ENCODE measurements around the gene PPP1CB.

The PPP1CB gene

DNA sequence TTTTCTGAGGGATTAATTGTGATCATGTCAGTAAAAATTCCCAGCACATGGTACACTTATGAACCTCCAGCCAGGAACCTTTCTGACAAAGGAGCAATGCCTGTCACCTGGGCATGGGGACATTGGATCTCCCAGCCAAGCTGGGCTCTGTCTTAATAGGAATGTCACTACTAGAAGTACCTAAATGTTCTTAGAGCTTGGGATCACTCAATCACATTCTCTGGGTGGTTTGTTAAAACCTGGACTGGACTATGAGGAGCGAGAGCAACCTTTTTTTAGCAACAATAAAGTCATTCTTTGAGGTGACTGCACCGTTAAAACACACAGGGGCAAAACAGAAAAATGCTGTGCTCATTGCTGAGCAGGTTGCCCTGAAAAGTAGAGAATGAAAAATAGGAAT, 6.4 kb upstream of the PPP1CB start:
- DNase-seq (ENCODE audit: low read depth, low spot score), result no peak

- no peak for DNase-seq (ENCODE audit: low read depth, low spot score)
Measured at GRCh38 chr2:28745876-28746275, 5.8 kb upstream of the PPP1CB start.

GRCh38 chr2:28746429-28747111, 5.1 kb upstream of the PPP1CB start:
- no peak for DNase-seq (ENCODE audit: low read depth, low spot score)

GRCh38 chr2:28747714-28748113, 3.9 kb upstream of the PPP1CB start:
- DNase-seq (ENCODE audit: low read depth, low spot score), result no peak

GRCh38 chr2:28748176-28748575, 3.5 kb upstream of the PPP1CB start:
- DNase-seq (ENCODE audit: low read depth, low spot score), result no peak

DNA sequence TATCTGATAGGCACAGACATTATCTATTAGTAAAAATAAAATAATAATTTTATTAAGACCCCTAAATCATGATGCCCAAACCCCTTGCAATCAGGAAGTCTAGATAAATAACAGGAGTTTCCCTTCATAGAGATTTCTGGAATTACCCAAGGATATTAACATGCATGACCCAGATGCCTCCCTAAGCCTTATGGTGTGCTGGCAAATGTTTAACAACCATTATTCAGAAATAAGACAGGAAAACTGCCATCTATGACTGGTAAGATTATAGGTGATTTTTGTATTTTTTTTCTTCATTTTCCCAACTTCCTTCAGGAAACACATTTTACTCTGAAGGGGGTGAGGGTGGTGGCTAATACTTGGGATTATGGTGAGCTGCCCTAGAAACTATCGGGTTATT, 2.7 kb upstream of the PPP1CB start:
- no peak for DNase-seq (ENCODE audit: low read depth, low spot score)

DNA sequence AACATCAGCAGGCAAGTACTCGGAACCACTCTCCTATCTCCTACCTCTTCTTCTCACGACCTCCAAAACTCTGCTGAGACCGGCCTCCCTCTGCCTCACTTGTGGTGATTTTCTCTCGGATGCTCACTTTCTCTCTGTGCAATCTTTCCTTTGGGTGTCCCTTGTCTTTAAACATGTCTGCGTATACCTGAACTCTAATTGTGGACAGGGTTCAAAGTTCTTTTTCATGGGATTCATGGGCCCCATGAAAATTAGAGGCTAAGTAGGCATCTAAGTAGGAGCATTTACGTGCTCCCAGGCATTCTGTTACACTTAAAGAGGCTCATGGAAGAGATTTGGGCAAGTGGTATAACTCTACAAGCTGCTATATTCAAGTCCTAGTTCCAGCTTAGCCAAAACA, 2.1 kb upstream of the PPP1CB start:
- DNase-seq (ENCODE audit: low read depth, low spot score), result no peak

GRCh38 chr2:28750316-28751251, 1.0 kb upstream of the PPP1CB start:
- peak; percentile 11 for DNase-seq (ENCODE audit: low read depth, low spot score)

DNA sequence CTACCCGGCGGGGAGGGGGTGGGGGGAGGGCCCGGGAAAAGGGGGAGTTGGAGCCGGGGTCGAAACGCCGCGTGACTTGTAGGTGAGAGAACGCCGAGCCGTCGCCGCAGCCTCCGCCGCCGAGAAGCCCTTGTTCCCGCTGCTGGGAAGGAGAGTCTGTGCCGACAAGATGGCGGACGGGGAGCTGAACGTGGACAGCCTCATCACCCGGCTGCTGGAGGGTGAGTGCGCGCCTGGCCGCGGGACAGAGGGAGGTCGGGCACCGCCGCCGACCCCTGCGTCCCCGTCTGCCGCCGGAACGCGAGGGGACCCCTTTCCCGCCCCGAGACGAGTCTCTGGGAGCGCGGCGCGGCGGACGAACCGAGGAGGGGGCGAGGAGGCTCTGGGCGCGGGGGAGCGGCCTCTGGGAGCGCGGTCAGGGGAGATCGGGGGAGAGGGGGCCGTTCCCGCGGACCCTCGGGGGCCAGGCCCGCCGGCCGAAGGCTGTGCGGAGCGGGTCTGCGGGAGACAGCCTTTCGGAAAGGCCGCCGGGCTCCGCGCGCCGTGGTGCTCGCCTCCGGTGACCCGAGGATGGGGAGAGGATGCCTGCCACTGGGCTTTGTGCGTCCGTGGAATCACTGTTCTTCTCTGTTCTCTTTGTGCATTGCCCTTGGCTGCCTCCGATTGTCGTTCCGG, 463 bp downstream of the PPP1CB start:
- peak; percentile 2 for DNase-seq (ENCODE audit: low read depth, low spot score)

DNA sequence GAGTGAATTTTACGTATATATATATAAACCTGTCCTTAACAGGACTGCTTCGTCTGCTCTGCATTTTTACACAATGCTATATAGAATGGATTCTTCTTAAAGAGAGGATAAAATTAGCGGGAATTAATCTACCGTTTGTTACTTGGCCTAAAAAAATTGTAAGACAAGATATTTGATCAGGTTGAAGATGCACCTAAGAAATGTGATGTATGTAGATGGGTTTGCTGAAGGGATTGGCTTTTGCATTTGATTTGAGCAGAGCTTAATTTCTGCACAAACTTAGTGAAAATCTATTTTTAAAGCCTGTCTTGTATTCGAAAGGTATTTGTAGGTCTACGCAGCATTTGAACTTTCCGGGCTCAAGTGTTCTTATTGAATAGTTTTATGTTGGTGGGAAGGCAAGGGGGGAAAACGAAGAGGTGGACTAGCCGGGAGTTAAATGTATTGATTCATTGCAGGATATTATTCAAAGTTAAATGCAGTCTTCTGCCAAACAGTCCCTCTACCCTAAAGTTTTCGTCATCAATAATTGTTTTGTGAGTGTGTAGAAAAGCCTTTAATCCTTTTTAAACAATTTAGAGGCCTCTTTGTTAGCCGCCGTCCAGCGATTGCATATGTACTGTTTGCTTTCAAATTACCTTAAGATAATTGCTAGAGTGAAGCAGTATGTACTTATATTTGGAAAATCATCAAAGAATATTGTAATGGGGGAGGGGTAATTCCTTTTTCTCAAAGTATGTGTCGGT, 1.2 kb downstream of the PPP1CB start:
- DNase-seq (ENCODE audit: low read depth, low spot score), result no peak

DNA sequence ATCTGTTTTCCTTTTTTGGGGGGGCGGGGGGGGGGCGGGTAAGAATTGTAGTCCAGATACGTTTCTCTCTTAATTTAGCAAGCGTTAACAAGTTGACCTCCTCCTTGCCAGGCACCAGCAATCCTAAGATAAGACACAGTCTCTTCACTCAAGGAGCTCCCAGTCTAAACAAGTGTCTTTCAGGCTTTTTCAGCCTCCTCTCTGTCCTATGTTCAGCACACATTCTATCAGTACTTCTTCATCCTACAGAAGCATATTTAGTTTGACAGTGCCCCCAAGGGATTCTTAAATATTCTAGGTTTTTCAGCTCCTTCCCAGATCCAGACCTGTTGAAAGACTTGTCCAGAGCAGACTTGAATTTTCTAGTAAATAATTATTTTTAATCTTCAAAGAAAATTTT, 2.7 kb downstream of the PPP1CB start:
- DNase-seq (ENCODE audit: low read depth, low spot score), result no peak

DNA sequence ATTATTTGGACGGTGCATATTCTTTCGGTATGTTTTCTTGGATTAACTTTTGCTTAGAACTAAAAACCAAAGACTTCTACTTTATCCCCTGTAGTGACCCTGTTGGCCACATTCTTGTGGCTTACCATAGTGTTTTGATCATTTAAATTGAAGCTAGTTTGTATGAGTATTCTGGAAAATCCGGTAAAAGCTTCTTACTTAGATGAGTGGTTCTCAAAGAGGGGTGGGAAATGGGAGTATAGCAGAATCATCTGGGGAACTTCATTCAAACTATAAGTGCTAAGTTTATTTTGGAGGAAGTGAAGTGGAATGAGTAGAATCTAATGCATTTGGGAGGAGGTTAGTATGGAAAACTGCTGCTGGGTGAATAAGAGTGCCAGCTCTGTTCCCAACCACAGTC, 3.8 kb downstream of the PPP1CB start:
- no peak for DNase-seq (ENCODE audit: low read depth, low spot score)

GRCh38 chr2:28758459-28758858, 6.8 kb downstream of the PPP1CB start:
- DNase-seq (ENCODE audit: low read depth, low spot score), result no peak

- DNase-seq (ENCODE audit: low read depth, low spot score), result no peak
Measured at GRCh38 chr2:28761420-28761819, 9.8 kb downstream of the PPP1CB start.

DNA sequence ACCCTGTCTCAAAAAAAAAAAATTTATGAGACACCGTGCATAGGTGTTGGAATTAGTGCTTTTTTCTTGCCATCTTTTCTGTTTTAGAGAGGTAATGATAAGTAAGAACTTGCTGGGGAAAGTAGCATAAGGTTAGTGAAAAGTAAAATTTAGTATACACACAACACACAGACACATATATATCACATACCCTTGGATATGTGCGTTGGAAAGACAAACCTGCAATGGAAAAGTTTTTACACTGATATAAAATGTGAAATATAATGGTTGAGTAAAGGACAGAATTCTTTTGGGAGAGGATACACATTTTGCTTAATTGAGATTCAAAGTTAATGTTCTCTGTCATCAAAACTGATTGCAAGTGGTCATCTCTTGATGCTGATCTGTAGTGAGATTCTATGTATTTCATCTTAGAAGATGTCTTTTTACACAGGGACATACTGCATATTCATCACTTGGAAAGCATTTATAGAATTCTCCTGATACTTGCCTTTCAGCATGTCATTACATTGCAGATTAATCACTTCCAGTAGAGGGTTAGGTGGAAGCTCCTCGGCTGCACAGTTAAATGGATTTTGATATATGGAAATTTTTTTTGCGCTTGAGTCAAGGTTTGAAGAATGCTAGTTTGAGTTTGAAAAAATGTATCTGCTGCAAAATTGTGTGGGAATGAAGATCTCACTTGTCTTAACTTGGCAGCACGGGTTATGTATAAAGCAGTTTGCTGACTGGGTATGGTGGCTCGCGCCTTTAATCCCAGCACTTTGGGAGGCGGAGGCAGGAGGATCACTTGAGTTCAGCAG, 13.5 kb downstream of the PPP1CB start:
- no peak for DNase-seq (ENCODE audit: low read depth, low spot score)

DNA sequence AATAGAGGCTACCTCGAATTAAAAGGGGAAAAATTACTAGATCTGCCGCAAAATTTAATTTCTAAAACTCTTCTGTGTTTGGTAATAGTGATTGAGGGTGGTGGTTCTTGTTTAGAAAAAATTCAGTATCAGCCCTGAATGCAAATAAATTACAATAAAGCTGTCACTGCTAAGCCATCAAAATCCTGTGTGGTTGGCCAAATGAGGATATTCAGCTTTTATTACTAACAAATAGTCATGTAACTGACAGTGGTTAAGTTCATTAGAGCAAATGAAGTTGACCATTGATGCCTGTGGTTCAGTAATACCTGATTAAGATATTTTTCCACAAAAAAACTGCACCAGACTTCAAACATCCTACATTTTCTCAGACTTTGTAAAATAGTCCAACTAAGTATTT, 14.4 kb downstream of the PPP1CB start:
- DNase-seq (ENCODE audit: low read depth, low spot score), result no peak

DNA sequence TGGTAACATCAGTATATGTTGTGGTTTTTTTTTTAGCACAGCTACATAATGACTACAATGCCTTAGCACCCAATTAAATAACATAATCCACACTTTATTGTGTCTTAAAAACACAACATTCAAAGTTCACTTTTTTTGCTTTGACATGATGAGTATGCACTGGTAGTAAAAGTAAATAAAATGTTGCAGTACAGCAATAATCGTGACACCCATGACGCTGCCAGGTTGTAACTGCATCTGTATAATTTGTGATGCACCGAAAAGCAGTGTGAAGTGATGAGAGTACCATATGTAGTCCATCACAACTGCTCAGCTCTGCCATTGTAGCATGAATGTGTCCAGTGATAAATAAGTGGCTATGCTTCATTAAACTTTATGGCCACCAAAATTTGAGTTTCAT, 15.7 kb downstream of the PPP1CB start:
- no peak for DNase-seq (ENCODE audit: low read depth, low spot score)

DNA sequence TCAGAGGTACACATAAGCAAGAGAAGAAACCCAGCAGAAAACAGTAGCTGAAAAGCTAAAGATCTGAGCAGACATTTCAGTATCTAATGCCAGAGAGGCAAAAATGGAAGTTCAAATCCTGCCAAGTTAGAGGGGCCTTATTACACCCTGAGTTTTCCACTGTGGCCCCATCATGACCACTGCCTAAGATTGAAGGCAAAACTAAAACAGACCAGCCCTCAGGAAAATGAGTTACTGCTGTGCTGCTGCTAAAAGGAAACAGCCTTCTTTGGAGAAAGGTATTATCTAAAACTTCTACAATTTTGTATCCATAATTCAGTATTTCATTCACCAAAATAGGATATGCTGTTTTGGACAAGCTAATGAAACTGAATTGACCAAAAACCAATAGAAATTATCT, 16.8 kb downstream of the PPP1CB start:
- DNase-seq (ENCODE audit: low read depth, low spot score), result no peak

GRCh38 chr2:28768952-28769351, 17.3 kb downstream of the PPP1CB start:
- no peak for DNase-seq (ENCODE audit: low read depth, low spot score)

GRCh38 chr2:28772351-28772750, 20.7 kb downstream of the PPP1CB start:
- no peak for DNase-seq (ENCODE audit: low read depth, low spot score)

GRCh38 chr2:28776471-28776870, 24.8 kb downstream of the PPP1CB start:
- no peak for DNase-seq (ENCODE audit: low read depth, low spot score)
